HepG2 (cell line): Measurements from ENCODE around the gene FHIT.

Source experiments
- CAMTA2 ChIP-seq: sonication (generic); formaldehyde crosslinking; IDR thresholded peaks from 2 replicates; pipeline ENCODE4 v1.4.0; 2020; ENCODE audit warnings: mild to moderate bottlenecking, missing genetic modification reagents, borderline replicate concordance
- SIN3A ChIP-seq: IDR thresholded peaks from 2 replicates; pipeline ENCODE4 v1.6.1; 2011; ENCODE audit warnings: low read depth, mild to moderate bottlenecking, control low read depth, low read length, borderline replicate concordance

DNA sequence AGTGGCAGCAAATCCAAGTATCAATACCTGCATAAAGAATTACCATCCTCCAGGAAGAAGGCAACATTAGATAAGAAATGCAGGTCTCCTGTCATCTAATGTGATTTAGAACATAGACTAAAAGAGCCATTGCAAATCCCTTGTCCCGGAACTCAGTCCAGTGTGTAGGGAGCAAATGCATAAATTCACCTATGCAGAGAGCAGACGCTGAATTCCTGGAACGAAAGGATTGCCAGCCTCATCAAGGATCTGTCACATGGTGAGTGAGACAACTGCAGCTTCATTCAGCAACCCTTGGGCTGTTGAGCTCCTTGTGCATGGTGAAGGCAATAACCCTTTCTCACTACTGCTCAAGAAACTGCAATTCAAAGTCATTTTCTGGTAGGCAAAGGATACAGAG, 1504.7 kb downstream of the FHIT start:
- no peak for TF ChIP-seq SIN3A
- no peak for TF ChIP-seq CAMTA2
